Astrocyte (in vitro differentiated cells and primary cell): ENCODE data around the gene ZNF565.

Experiments
- EZH2 ChIP-seq: IDR thresholded peaks from 2 replicates; pipeline ENCODE4 v1.6.1; 2012; ENCODE audit warnings: mild to moderate bottlenecking, low read length, inconsistent platforms; ENCODE audit not compliant: insufficient read depth
- TF ChIP-seq, protein P1 (sequence below): IDR thresholded peaks from 2 replicates; pipeline ENCODE4 v1.5.1; 2011; ENCODE audit warnings: low read depth, mild to moderate bottlenecking, inconsistent platforms, low read length, moderate library complexity; ENCODE audit not compliant: insufficient read depth

DNA sequence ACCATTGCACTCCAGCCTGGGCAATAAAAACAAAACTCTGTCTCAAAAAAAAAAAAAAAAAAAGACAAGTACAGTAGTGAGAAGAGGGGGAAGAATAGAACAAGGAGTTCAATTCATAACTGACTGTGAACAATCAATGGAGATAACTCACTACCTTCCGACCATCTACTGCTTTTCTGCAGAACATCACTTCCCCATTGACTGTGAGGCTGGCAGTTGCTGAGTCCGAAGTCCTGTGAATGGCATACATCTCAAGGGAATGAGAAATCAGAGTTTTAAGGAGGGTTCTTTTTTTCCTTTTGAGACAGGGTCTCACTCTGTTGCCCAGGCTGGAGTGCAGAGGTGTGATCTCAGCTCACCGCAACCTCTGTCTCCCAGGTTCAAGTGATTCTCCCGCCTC lies 11.2 kb downstream of the ZNF565 start:
- TF ChIP-seq, protein P1, sequence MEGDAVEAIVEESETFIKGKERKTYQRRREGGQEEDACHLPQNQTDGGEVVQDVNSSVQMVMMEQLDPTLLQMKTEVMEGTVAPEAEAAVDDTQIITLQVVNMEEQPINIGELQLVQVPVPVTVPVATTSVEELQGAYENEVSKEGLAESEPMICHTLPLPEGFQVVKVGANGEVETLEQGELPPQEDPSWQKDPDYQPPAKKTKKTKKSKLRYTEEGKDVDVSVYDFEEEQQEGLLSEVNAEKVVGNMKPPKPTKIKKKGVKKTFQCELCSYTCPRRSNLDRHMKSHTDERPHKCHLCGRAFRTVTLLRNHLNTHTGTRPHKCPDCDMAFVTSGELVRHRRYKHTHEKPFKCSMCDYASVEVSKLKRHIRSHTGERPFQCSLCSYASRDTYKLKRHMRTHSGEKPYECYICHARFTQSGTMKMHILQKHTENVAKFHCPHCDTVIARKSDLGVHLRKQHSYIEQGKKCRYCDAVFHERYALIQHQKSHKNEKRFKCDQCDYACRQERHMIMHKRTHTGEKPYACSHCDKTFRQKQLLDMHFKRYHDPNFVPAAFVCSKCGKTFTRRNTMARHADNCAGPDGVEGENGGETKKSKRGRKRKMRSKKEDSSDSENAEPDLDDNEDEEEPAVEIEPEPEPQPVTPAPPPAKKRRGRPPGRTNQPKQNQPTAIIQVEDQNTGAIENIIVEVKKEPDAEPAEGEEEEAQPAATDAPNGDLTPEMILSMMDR = no peak
- no peak for TF ChIP-seq EZH2
